Activated naive CD8-positive, alpha-beta T cell treated with anti-CD3 and anti-CD28 coated beads, Interleukin-2, amount 50 U/mL, for 16 hours (primary cell): ENCODE measurements around the gene PAX1.

Experiments used
- DNase-seq: peaks from one replicate; pipeline ENCODE4 v3.0.0-alpha.2; 2020; ENCODE audit warnings: low read depth, low spot score

Gene PAX1

GRCh38 chr20:21705575-21706260 is at the start of gene PAX1:
PAX1 (plus strand) TSS chr20:21705664; CDS start chr20:21705713, 49 bp downstream.
- no peak for DNase-seq

GRCh38 chr20:21656308-21657067 is 49.0 kb upstream of the PAX1 start:
- no peak for DNase-seq

- no peak for DNase-seq
These were observed 43.9 kb upstream of the PAX1 start for GRCh38 chr20:21661488-21662055.

- no peak for DNase-seq
These were observed 42.0 kb upstream of the PAX1 start for GRCh38 chr20:21663465-21663864.

GRCh38 chr20:21665687-21666446 is 39.6 kb upstream of the PAX1 start:
- no peak for DNase-seq

GRCh38 chr20:21670126-21670525 is 35.3 kb upstream of the PAX1 start:
- no peak for DNase-seq

GRCh38 chr20:21670981-21671380 is 34.5 kb upstream of the PAX1 start:
- DNase-seq = no peak

- DNase-seq = no peak
These were observed 28.2 kb upstream of the PAX1 start for GRCh38 chr20:21677261-21677660.

GRCh38 chr20:21677781-21678180 is 27.7 kb upstream of the PAX1 start:
- DNase-seq = no peak

- no peak for DNase-seq
These were observed 24.1 kb upstream of the PAX1 start for GRCh38 chr20:21681234-21681921.

- no peak for DNase-seq
These were observed 23.5 kb upstream of the PAX1 start for GRCh38 chr20:21681922-21682318.

- DNase-seq = no peak
These were observed 22.9 kb upstream of the PAX1 start for GRCh38 chr20:21682521-21682954.

GRCh38 chr20:21684671-21685070 is 20.8 kb upstream of the PAX1 start:
- no peak for DNase-seq

GRCh38 chr20:21685981-21686380 is 19.5 kb upstream of the PAX1 start:
- no peak for DNase-seq

GRCh38 chr20:21693322-21693721 is 12.1 kb upstream of the PAX1 start:
- DNase-seq = no peak

- DNase-seq = no peak
These were observed 6.8 kb upstream of the PAX1 start for GRCh38 chr20:21698494-21699215.

- DNase-seq = no peak
These were observed 6.3 kb upstream of the PAX1 start for GRCh38 chr20:21699216-21699508.

GRCh38 chr20:21701171-21701876 is 4.1 kb upstream of the PAX1 start:
- DNase-seq = no peak

- no peak for DNase-seq
These were observed 3.4 kb upstream of the PAX1 start for GRCh38 chr20:21702016-21702415.
